Limb (tissue), 2 donors: Measurements from ENCODE around the gene TOP1.

Experiments
- DNase-seq, 2 donors: peaks; one replicate each; pipeline ENCODE4 v3.0.0-alpha.2; 2016; ENCODE audit errors: extremely low spot score in 2 of 2

The TOP1 gene

DNA sequence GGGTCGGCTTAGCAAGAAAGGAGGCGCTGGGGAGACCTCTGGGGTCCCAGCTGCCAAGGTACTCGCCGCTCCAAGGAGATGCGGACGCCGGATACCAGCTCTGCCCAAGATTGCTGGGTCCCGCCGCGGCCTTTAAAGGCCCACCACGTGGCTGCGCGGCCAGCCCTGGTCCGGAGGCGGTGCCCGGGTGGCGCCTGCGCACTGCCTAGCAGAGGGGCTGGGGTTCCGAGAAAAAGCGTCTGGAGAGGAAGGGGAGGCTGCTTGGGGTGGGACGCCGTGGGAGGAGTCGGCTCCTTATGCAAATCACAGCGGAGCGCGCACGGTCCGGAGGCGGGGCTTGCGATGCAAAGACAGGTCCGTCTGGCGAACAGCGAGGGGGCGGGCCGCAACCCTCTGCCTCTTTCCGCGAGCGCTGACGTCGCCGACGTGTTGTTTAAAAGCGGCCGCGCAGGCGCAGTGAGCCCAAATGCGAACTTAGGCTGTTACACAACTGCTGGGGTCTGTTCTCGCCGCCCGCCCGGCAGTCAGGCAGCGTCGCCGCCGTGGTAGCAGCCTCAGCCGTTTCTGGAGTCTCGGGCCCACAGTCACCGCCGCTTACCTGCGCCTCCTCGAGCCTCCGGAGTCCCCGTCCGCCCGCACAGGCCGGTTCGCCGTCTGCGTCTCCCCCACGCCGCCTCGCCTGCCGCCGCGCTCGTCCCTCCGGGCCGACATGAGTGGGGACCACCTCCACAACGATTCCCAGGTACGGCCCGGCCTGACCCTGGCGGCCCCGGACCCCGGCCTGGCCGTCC, at the start of gene TOP1:
TSS of gene TOP1 (plus strand) at position 464 of the 791 bp plus-strand sequence. CDS start at position 710, 246 bp downstream.
- DNase-seq = peak; percentile 99 to 100

DNA sequence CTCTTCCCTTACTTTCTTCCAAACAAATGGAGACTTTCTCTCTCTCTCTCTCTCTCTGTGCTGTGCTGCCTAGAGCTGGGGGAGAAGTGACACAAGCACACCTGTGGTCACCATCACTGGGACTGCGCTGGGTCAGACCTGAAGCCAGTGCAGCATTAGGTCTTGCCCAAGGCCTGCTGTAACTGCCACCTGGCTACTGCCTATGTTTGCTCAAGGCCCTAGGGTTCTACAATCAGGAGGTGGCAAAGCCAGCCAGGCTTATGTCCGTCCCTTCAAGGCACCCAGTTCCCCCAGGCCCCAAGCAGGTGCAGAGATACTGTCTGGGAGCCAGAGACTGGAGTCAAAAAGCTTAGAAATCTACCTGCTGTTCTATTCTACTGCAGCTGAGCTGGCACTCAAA, 49.4 kb upstream of the TOP1 start:
- no peak for DNase-seq

DNA sequence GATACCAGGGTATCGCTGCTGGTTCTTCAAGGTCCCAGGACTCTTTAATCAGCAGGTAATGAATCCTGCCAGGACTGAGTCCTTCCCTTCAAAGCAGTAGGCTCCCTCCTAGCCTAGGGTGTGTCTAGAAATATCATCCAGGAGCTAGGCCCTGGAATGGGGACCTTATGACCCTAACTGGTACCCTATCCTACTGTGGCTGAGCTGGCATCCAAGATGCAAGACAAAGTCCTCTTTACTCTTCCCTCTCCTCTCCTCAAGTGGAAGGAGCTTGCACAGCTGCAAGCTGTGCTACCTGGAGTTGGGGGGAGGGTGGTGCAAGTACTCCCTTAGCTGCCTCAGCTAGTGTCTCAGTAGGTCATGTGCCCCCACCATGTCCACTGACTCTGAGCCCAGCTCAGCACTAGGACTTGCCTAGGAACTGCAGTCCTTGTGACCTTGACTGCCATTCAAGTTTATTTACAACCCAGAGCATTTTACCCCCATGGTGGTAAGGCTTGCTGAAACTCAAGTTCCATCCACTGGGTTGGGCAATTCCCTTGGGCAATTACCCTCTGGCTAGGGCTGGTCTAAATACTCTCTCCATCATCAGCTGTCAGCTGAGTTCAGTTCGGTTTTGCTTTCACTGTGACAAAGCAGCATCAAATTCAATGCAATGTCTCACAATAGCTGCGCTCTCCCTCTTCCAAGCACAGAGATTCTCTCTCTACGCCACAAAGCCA, 48.4 kb upstream of the TOP1 start:
- no peak for DNase-seq

DNA sequence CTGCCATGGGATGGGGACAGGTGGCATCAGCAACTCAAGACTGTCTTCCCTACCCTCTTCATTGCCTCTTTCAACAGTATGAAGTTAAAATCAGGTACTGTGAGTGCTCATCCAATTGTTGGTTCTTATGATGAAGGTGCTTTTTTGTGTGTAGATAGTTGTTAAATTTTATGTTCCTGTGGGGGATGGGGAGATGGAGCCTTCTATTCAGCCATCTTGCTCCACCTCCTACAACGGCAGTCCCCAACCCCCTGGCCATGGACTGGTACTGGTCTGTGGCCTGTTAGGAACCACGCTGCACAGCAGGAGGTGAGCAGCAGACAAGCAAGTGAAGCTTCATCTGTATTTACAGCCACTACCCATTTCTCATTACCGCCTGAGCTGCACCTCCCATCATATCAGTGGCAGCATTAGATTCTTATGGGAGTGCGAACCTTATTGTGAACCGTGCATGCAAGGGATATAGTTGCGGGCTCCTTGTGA, 47.8 kb upstream of the TOP1 start:
- DNase-seq = no peak

DNA sequence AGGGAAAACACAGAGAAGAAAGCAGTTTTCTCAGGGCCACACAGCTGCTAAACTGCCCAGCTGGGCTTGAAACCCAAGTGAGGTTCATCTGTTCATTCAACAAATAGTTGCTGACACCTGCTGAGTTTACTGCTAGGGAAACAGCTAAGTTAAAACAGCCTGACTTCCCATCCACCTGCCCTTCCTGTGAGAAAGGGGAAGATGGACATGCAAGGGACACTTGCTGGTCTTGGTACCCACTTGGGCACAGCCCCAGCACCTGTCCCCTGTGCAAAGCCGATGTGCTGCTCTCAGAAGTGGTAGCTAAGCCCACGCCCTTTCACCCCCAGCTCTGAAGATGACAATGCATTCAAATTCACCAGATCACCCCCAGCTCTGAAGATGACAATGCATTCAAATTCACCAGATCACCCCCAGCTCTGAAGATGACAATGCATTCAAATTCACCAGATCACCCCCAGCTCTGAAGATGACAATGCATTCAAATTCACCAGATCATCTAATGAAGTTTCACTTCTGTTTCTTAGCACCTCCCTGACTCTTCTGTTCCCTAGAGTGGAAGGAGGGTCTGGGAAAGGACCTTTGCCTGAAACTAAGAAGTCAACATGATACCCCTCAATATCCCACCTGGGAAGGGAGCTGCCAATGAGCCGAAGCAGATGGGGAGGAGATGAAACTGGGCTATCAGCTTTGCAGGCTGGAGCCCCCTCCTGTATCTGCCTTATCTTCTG, 46.0 kb upstream of the TOP1 start:
- no peak for DNase-seq

DNA sequence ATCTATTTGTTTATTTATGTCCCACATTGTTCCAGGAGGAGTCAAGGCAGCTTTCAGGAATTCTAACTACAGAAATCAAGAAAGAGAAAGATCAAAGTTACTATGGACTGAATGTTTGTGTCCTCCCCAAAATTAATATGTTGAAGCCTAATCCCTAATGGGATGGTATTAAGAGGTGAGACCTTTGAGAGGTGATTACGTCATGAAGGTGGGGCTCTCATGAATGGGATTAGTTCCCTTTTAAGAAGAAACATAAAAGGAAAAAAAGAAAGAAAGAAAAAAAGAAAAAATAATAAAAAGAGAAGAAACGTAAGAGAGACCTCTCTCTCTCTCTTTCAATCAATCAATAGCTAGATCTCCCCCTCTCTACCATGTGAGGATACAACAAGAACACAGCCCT, 44.7 kb upstream of the TOP1 start:
- no peak for DNase-seq

DNA sequence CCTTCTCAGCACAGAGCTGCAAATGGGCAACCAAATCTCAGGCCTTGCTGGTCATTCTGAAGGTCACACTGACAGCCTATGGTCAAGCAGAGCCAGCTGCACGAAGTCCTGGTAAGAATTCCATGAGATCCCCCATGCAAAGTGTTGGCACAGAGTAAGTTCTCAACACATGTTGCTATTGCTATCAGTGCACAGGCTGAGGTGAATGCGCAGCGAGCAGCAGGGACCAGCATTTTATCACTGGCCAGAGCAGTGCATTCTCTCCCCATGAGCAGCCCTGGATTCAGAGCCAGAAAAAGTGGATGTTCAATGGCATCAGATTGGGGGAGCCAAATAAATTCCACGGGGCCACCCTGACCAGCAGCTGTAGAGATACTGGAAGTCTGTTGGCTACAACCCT, 44.1 kb upstream of the TOP1 start:
- DNase-seq = no peak

DNA sequence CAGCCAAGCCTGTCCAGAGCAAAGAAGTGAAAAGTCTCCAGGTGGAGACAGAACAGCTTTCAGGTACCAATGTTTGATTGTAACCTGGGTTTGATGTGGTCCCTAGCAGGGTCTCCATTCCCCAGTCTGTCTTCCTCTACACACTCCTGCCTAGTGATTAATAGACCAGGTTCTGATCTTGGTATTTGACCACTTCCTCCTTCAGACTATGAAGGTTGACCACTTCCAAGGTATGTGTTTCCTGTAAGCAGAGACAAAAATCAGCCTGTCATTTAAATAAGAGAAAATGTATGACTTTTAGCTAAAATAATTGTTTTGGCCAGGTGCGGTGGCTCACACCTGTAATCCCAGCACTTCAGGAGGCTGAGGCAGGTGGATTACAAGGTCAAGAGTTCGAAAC, 41.8 kb upstream of the TOP1 start:
- DNase-seq = no peak

DNA sequence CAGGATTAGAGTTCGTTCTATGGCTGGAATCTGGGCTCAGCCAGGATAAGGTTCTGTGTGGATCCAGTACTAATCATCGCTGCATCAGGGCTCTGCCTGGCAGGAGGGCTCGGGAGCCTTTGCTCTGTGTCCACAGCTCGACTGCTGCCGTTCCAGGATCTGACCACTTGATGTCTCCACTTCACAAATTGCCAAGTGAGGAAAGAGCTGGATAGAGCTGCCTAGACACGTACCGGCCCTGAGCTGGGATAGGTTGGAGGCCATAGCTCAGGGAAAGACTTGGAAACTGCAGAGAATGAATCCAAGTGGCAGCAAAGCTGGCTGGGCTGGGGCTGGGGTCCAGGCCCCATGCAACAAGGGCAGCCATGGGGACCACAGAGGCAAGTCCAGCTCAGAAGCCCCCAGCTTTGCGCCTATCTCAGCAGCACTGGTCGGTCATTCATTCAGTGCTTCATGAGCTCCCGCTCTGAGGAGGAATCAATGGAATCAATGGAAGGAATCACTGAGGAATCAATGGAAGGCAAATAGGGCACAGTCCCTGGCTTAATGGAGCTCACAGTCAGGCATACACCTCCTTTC, 38.0 kb upstream of the TOP1 start:
- peak; percentile 80 to 83 for DNase-seq

DNA sequence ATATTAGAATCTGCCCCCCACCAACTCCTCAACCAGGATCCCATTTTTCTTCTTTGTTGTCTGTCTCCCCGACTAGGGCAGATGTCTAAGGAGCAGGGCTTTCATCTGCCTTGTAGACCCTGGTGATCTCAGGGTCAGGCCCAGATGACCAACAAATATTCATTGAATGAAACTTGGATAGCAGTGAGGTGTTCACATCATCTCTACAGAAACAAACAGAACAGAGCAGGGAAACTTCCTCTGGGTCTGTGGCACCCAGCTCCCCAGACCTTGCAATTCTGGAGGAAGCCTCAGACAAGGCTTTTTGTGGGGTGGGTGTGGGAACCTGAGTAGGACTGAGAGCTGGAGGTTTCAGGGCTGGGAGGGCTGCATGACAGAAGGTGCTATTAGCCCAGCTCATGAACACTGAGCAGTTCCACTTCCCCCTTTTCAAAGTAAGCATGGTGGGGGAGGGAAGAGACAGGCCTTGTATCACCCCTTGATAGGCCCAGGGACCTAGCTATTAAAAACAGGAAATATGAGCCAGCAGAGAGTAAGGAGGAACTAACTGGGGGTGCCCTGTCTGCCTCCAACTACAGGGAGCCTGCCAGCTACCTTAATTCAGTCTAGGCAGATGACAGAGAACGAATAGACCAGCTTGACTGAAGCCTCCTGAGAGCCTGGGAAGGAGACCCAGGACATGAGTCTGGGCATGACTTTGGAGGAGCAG, 37.3 kb upstream of the TOP1 start:
- no peak for DNase-seq

DNA sequence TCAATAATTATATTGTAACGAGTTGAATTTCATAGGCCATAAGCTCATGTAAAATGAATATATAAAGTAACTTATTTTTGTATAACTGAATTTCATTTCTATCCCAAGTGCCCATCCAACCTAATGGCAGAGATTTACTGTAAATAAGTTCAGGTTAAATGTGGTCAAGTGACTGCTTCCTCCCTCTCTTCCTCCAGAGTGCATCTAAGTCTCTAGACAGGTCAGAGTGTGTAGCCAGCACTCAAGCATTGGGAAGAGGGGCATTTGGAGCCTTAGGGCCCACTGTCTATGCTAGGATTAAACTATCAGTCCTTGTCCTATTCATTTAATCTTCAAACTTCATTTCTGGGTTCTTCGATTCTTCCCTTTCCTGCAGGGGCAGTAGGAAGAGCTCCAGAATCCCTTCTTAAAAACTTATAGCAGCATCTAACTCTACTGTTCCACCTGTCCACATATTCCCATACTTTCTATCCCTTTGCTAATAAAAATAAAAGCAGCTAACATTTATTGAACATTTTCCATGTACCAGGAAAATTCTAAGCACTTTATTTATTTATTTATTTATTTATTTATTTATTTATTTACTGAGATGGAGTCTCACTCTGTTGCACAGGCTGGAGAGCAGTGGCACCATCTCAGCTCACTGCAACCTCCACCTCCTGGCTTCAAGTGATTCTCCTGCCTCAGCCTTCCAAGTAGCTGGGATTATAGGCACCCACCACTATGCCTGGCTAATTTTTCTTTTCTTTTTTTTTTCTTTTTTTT, 36.1 kb upstream of the TOP1 start:
- DNase-seq = no peak

DNA sequence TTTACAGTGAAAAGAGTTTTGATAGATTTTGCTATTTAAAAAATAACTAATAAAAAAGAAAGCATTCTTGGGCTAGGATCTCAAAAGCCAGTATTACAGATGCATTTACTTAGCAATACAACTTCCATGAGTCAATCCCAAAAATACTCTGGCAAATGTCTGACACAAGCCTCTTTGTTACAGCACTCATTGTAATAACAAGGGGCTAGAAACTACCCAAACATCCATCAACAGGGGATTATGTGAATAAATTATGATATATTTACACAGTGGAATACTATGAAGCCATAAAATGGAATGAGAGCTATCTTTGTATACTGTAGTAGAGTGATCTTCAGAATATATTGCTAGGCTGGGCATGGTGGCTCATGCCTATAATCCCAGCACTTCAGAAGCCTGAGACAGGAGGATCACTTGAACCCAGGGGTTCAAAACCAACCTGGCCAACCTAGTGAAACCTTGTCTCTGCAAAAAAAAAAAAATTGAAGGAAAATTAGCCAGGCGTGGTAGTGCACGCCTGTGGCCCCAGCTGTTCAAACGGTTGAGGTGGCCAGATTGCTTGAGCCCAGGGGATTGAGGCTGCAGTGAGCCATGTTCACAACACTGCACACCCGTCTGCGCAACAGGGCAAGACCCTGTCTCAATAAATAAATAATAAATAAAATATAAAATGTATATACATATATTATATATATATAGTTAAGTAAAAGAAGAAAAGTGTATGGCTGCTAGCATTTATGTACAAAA, 34.7 kb upstream of the TOP1 start:
- DNase-seq = no peak

DNA sequence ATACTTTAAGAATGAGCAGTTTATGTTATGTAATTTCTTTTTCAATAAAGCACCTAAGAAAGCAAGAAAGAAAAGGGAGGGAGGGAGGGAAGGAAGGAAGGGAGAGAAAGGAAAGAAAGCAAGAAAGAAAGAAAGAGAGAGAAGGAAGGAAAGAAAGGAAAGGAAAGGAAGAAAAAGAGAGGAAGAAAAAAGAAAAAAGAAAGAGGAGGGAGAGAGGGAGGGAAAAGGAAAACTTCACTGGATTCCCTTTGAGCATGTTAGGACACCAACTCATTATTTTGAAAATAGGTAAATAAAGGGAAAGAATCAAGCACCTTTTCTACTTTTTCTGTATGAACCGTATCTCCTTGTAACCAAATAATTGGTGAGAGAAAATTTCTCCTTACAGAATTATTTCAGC, 32.3 kb upstream of the TOP1 start:
- DNase-seq = no peak

DNA sequence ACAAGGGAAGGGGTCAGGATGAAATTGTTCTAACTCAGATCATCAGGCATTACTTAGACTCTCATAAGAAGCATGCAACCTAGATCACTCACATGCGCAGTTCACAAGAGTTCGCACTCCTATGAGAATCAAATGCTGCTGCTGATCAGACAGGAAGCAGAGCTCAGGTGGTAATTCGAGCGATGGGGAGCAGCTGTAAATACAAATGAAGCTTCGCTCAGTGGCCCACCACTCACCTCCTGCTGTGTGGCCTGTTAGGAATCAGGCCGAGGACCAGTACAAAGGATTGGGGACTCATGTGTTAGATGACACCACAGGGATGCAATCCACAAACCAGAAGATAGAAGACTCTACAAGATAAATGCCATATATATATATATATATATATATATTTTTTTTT, 31.5 kb upstream of the TOP1 start:
- DNase-seq = no peak

DNA sequence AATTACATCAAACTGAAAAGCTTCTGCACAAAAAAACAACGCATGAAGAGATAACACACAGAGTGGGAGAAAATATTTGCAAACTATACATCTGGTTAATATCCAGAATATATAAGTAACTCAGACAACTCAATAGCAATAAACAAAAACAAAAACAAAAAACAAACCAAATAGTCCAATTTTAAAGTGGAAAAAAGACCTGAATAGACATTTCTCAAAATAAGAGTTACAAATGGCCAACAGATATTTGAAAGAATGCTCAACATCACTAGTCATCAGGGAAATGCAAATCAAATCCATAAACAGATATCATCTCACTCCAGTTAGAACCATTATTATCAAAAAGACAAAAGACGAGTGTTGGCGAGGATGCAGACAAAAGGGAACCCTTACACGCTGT, 28.8 kb upstream of the TOP1 start:
- no peak for DNase-seq

DNA sequence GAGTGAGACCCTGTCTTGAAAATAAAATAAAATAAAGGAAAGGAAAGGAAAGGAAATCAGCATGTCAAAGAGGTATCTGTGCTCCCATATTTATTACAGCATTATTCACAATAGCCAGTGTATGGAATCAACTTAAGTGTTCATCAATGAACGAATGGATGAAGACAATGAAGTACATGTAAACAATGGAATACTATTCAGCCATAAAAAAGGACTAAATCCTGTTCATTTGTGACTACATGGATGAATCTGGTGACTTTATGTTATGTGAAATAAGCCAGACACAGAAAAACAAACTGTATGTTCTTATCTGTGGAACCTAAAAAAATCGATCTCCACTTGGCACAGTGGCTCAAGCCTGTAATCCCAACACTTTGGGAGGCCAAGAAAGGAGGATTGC, 28.0 kb upstream of the TOP1 start:
- DNase-seq = no peak

DNA sequence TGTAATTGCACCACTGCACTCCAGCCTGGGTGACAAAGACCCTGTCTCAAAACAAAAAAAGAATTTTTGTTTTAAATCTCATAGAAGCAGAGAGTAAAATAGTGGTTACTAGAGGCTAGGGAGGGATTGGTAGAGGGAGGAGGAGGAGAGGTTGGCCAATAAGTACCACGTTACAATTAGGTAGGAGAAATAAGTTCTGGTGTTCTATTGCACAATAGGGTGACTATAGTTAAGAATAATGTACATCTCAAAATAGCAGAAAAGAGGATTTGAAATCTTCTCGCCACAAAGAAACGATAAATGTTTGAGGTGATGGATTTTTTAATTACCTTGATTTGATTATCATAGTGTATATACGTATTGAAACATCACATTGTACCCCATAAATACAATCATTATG, 27.1 kb upstream of the TOP1 start:
- DNase-seq = no peak

DNA sequence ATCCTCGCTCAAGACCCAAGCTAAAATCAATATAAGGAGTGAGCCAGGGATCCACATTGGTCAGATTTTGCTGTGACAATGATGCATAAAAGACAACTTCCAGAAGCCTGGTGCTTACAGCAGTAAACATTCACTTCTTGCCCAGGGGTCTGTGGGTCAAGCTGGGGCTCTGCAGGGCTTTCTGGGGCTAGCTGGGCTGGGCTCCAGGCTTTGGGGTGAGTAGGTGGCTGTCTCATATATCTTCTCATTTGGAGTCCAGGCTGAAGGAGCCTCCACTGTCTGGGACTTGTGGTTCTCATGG, 25.8 kb upstream of the TOP1 start:
- no peak for DNase-seq

DNA sequence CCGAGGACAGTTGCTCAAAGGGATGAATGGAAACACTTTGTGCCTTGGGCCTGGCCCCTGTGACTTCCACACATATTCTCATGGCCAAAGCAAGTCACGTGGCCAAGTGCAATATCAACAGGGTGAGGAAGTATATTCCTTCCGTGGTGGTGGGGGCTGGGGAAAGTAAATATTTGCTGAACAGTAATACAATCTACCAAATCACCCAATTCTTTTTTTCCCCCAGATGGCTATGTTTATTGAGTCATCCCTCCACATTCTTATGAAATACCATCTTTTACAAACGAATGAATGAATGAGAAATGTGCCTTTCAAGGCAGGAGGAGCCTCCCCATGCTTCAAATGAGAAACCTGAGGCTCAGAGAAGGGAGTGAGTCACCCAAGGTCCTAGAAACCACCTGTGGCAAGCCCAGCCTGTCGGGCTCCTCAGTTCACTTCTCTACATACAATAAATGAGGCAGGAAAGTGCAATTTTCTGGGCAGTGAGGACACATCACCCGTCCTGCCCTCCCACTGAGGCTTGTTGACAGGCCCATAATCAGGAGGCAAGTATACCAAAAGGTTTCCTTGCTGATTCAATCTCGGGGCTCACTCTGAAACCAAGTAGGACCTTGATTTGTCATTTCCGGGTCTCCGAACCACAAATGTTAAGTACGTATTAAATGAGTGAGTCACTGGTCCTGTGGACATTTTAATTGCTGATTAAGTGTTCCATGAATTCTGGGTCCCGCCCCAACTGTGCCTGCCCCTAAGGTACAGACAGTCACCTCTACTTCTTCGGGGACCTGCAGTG, 25.3 kb upstream of the TOP1 start:
- no peak for DNase-seq
